Endothelial cell of hepatic sinusoid (primary cell): ENCODE measurements around the gene CMTM6.
"Not testable (repeated sequence)": the region's sequence is repeated elsewhere in the genome, so short reads cannot be mapped to it uniquely, and the experiment has no call there.

ENCODE experiments used
- in situ Hi-C: cut with HindIII; loops from 2 replicates; pipeline ENCODE4 v1.10.0; 2017; ENCODE audit warnings: low sequenced_read_pairs

The CMTM6 gene

GRCh38 chr3:32502118-32502945, at the start of gene CMTM6:
Gene CMTM6 (minus strand): TSS chr3:32502852. CDS start chr3:32502745, 107 bp downstream.
- in situ Hi-C loops = no loop called here

GRCh38 chr3:32552013-32552412, 49.4 kb upstream of the CMTM6 start:
- in situ Hi-C loops = no loop called here

- in situ Hi-C loops = no loop called here
Measured at GRCh38 chr3:32551496-32551895, 48.8 kb upstream of the CMTM6 start.

GRCh38 chr3:32551087-32551486, 48.4 kb upstream of the CMTM6 start:
- in situ Hi-C loops = no loop called here

- in situ Hi-C loops = no loop called here
Measured at GRCh38 chr3:32545305-32545704, 42.7 kb upstream of the CMTM6 start.

GRCh38 chr3:32544894-32545293, 42.2 kb upstream of the CMTM6 start:
- in situ Hi-C loops = no loop called here

GRCh38 chr3:32542807-32543206, 40.2 kb upstream of the CMTM6 start:
- in situ Hi-C loops = no loop called here

- in situ Hi-C loops = no loop called here
Measured at GRCh38 chr3:32540899-32541298, 38.2 kb upstream of the CMTM6 start.

- in situ Hi-C loops = no loop called here
Measured at GRCh38 chr3:32532434-32532833, 29.8 kb upstream of the CMTM6 start.

- in situ Hi-C loops = no loop called here
Measured at GRCh38 chr3:32531010-32531647, 28.5 kb upstream of the CMTM6 start.

- in situ Hi-C loops = loop anchor here (5.0 to 10.0 kb wide), 3 partner anchors 53 to 149 kb away; no protein-coding TSS in a partner anchor
Measured at GRCh38 chr3:32525720-32526119, 23.1 kb upstream of the CMTM6 start.

- in situ Hi-C loops = loop anchor here (10.0 kb wide), 1 partner anchor 152 kb away; no protein-coding TSS in a partner anchor
Measured at GRCh38 chr3:32522682-32523081, 20.0 kb upstream of the CMTM6 start.

- in situ Hi-C loops = not testable (repeated sequence)
Measured at GRCh38 chr3:32518921-32519320, 16.3 kb upstream of the CMTM6 start.

GRCh38 chr3:32516751-32517150, 14.1 kb upstream of the CMTM6 start:
- in situ Hi-C loops = not testable (repeated sequence)

GRCh38 chr3:32511005-32511404, 8.4 kb upstream of the CMTM6 start:
- in situ Hi-C loops = no loop called here

- in situ Hi-C loops = no loop called here
Measured at GRCh38 chr3:32510075-32510724, 7.5 kb upstream of the CMTM6 start.

- in situ Hi-C loops = no loop called here
Measured at GRCh38 chr3:32508711-32509110, 6.1 kb upstream of the CMTM6 start.

- in situ Hi-C loops = no loop called here
Measured at GRCh38 chr3:32506466-32506865, 3.8 kb upstream of the CMTM6 start.

GRCh38 chr3:32502946-32503286, 264 bp upstream of the CMTM6 start:
- in situ Hi-C loops = no loop called here

GRCh38 chr3:32501783-32502117, 902 bp downstream of the CMTM6 start:
- in situ Hi-C loops = no loop called here

GRCh38 chr3:32500880-32501782, 1.5 kb downstream of the CMTM6 start:
- in situ Hi-C loops = no loop called here
